GM23248 (cell line): ENCODE data around the gene GGA2. TPM values are rescaled to one million over a fixed set of nuclear protein-coding genes. Genes with fewer than 3 reads are reported as not detected.

Source experiments
- DNase-seq: peaks from one replicate; pipeline ENCODE4 v3.0.0-alpha.2; 2015
- H2AFZ ChIP-seq: fragments of 200-600 bp; sonication (generic); 2 replicates; pipeline ENCODE4 v1.6.1; 2016; ENCODE audit warnings: antibody characterized with exemption
- H3F3A ChIP-seq: fragments of 200-600 bp; sonication (generic); 2 replicates; pipeline ENCODE4 v1.6.1; 2016; ENCODE audit warnings: mild to moderate bottlenecking, antibody characterized with exemption, mixed run types; ENCODE audit not compliant: insufficient read depth
- H3K27ac ChIP-seq: fragments of 200-600 bp; sonication (generic); 2 replicates; pipeline ENCODE4 v1.5.1; 2016; ENCODE audit warnings: mild to moderate bottlenecking
- H3K27me3 ChIP-seq: fragments of 200-600 bp; sonication (generic); replicated peaks from 2 replicates; pipeline ENCODE4 v1.6.1; 2016; ENCODE audit warnings: mild to moderate bottlenecking; ENCODE audit not compliant: insufficient read depth
- H3K36me3 ChIP-seq: fragments of 200-600 bp; sonication (generic); 2 replicates; pipeline ENCODE4 v1.6.1; 2016; ENCODE audit warnings: low read depth, mild to moderate bottlenecking
- H3K4me1 ChIP-seq: fragments of 200-600 bp; sonication (generic); 2 replicates; pipeline ENCODE4 v1.6.1; 2016; ENCODE audit warnings: mild to moderate bottlenecking; ENCODE audit not compliant: insufficient read depth
- H3K4me2 ChIP-seq: fragments of 200-600 bp; sonication (generic); one replicate; pipeline ENCODE4 v1.6.1; 2016; ENCODE audit warnings: mild to moderate bottlenecking; ENCODE audit not compliant: unreplicated experiment
- H3K4me3 ChIP-seq: fragments of 200-600 bp; sonication (generic); 2 replicates; pipeline ENCODE4 v1.5.1; 2016; ENCODE audit warnings: mild to moderate bottlenecking
- H3K79me2 ChIP-seq: fragments of 200-600 bp; sonication (generic); 2 replicates; pipeline ENCODE4 v1.6.1; 2016; ENCODE audit warnings: mild to moderate bottlenecking; ENCODE audit not compliant: insufficient read depth
- H3K9ac ChIP-seq: fragments of 200-600 bp; sonication (generic); 2 replicates; pipeline ENCODE4 v1.6.1; 2016; ENCODE audit warnings: mild to moderate bottlenecking
- H3K9me2 ChIP-seq: fragments of 200-600 bp; sonication (generic); 2 replicates; pipeline ENCODE4 v1.6.1; 2016; ENCODE audit warnings: mixed run types, mild to moderate bottlenecking, moderate library complexity; ENCODE audit not compliant: insufficient read depth
- H3K9me3 ChIP-seq: fragments of 200-600 bp; sonication (generic); one replicate; pipeline ENCODE4 v1.6.1; 2017; ENCODE audit warnings: low read depth
- H4K20me1 ChIP-seq: fragments of 200-600 bp; sonication (generic); 2 replicates; pipeline ENCODE4 v1.6.0; 2016; ENCODE audit not compliant: insufficient read depth
- EZH2 ChIP-seq: fragments of 200-600 bp; sonication (generic); IDR thresholded peaks from 2 replicates; pipeline ENCODE4 v1.6.1; 2018; ENCODE audit warnings: antibody characterized with exemption, mild to moderate bottlenecking; ENCODE audit not compliant: insufficient read depth, poor library complexity, severe bottlenecking
- EZH2phosphoT487 ChIP-seq: fragments of 200-600 bp; sonication (generic); IDR thresholded peaks from 2 replicates; pipeline ENCODE4 v1.6.1; 2018; ENCODE audit warnings: antibody characterized with exemption, moderate library complexity, mild to moderate bottlenecking, low read depth; ENCODE audit not compliant: insufficient read depth
- WGBS, 2 experiments: methylation state at CpG; one replicate each; pipeline ENCODE4 v1.1.6; 2015 to 2017; ENCODE audit warnings: low lambda C conversion rate in 2 of 2, low coverage in 1 of 2; ENCODE audit errors: missing lambda C conversion rate in 2 of 2; 5-methylcytosine and 5-hydroxymethylcytosine counted together
- in situ Hi-C: fragments of 300-500 bp; cut with MboI; formaldehyde crosslinking; loops from 2 replicates; pipeline ENCODE4 v1.15.0; 2020
- polyA plus RNA-seq: library from polyadenylated mRNA; unstranded; fragments of >200 nt; fragmentation: Nextera tagmentation; extraction: Ambion mirVana; gene quantifications from 2 replicates; pipeline ENCODE4 v1.2.1, GENCODE V29; 2016
- total RNA-seq: library from RNA; depleted of rRNA; stranded (reverse); fragments of >200 nt; shearing (Covaris generic); gene quantifications from 2 replicates; pipeline ENCODE4 v1.2.3, GENCODE V29; 2014

GGA2 gene
- total and polyA plus RNA-seq, 2 experiments from 2014 or later, result 9.6 to 17.7 TPM

- in situ Hi-C loops, result no loop called here
- 86 to 94% methylated on average over 4 of the region's 4 CpGs for WGBS, 2 experiments
- H3K27me3 ChIP-seq, result no peaks in the 10 kb centered on the region
- H4K20me1 ChIP-seq, result no peaks in the 10 kb centered on the region
- no peak overlapping the region for H3K4me2 ChIP-seq
- H3K27ac ChIP-seq, result no peak overlapping the region
- H3F3A ChIP-seq, result no peaks in the 10 kb centered on the region
- H3K9me2 ChIP-seq, result no peaks in the 10 kb centered on the region
- H2AFZ ChIP-seq, result no peak overlapping the region
- DNase-seq, result peak; percentile 15
- H3K9ac ChIP-seq, result no peak overlapping the region
- H3K36me3 ChIP-seq, result peaks cover 6% of the 10 kb centered on the region
- H3K4me3 ChIP-seq, result no peak overlapping the region
- H3K79me2 ChIP-seq, result no peaks in the 10 kb centered on the region
- no peaks in the 10 kb centered on the region for H3K9me3 ChIP-seq
- H3K4me1 ChIP-seq, result no peaks in the 10 kb centered on the region
- TF ChIP-seq EZH2 (no peak), EZH2phosphoT487 (no peak)
Measured at GRCh38 chr16:23516366-23517137, 6.3 kb upstream of the GGA2 start.

- Histone ChIP-seq H2AFZ (no peak overlapping the region), H3K79me2 (no peaks in the 10 kb centered on the region), H3K9me2 (no peaks in the 10 kb centered on the region), H3K4me2 (no peak overlapping the region), H3K4me3 (no peak overlapping the region), H3K27me3 (no peaks in the 10 kb centered on the region), H4K20me1 (no peaks in the 10 kb centered on the region), H3K9me3 (no peaks in the 10 kb centered on the region), H3K4me1 (no peaks in the 10 kb centered on the region), H3F3A (no peaks in the 10 kb centered on the region), H3K36me3 (peaks cover 6% of the 10 kb centered on the region; the same call in 1 of the 2 replicates), H3K27ac (no peak overlapping the region), H3K9ac (no peak overlapping the region)
- TF ChIP-seq EZH2phosphoT487, result no peak
- no peak for TF ChIP-seq EZH2
- WGBS, 2 experiments, result 98% methylated on average over 5 of the region's 5 CpGs
- in situ Hi-C loops, result no loop called here
- no peak for DNase-seq
Measured at GRCh38 chr16:23515881-23516280, 5.6 kb upstream of the GGA2 start.

GRCh38 chr16:23514381-23515152 is 4.3 kb upstream of the GGA2 start:
- H4K20me1 ChIP-seq, result no peaks in the 10 kb centered on the region
- no peaks in the 10 kb centered on the region for H3K9me3 ChIP-seq
- 75 to 81% methylated on average over 7 of the region's 7 CpGs for WGBS, 2 experiments
- TF ChIP-seq EZH2phosphoT487 (no peak), EZH2 (no peak)
- H3K4me2 ChIP-seq, result no peak overlapping the region
- peaks cover 3% of the 10 kb centered on the region; the same call in 1 of the 2 replicates for H3K36me3 ChIP-seq
- no peak overlapping the region for H3K9ac ChIP-seq
- H3K4me3 ChIP-seq, result no peak overlapping the region
- in situ Hi-C loops, result no loop called here
- 0 out of 2 replicates have a peak, but pooled peaks cover under 1% of the 10 kb centered on the region for H3K4me1 ChIP-seq
- H3K27me3 ChIP-seq, result no peaks in the 10 kb centered on the region
- H3K79me2 ChIP-seq, result peaks cover 2% of the 10 kb centered on the region; the same call in 1 of the 2 replicates
- no peak overlapping the region for H3K27ac ChIP-seq
- H3F3A ChIP-seq, result no peaks in the 10 kb centered on the region
- H3K9me2 ChIP-seq, result no peaks in the 10 kb centered on the region
- no peak for DNase-seq
- no peak overlapping the region for H2AFZ ChIP-seq

GRCh38 chr16:23512168-23512695 is 1.9 kb upstream of the GGA2 start:
- Histone ChIP-seq H3K27me3 (no peaks in the 10 kb centered on the region), H3K36me3 (no peaks in the 10 kb centered on the region), H3K4me2 (no peak overlapping the region), H3F3A (no peaks in the 10 kb centered on the region), H3K9me2 (no peaks in the 10 kb centered on the region), H3K79me2 (peaks cover 22% of the 10 kb centered on the region), H3K9me3 (no peaks in the 10 kb centered on the region), H2AFZ (no peak overlapping the region), H3K9ac (no peak overlapping the region), H3K4me3 (no peak overlapping the region), H3K4me1 (peaks cover 13% of the 10 kb centered on the region; the same call in 1 of the 2 replicates), H3K27ac (no peak overlapping the region), H4K20me1 (peaks cover 8% of the 10 kb centered on the region; the same call in 1 of the 2 replicates)
- WGBS, 2 experiments, result 94 to 97% methylated on average over 4 of the region's 4 CpGs
- no peak for DNase-seq
- TF ChIP-seq EZH2phosphoT487, result no peak
- no peak for TF ChIP-seq EZH2
- in situ Hi-C loops, result no loop called here
